Body of pancreas (tissue), 4 donors: Measurements from ENCODE around the gene SLC17A8. TPM values are rescaled to one million over a fixed set of nuclear protein-coding genes. Genes with fewer than 3 reads are reported as not detected.

Source experiments
- ATAC-seq: fragments of 150-250 bp; one replicate; pipeline ENCODE4 v1.9.1; 2016
- DNase-seq, 4 donors: peaks; one replicate each; pipeline ENCODE4 v3.0.0-alpha.2; 2019
- H3K27ac ChIP-seq, 4 donors: fragments of 200-600 bp; sonication (generic); 1 replicate in 3 of 4; 2 replicates in 1 of 4; pipeline versions ENCODE4 v1.5.1 to v1.6.1; 2016 to 2019; ENCODE audit warnings: mild to moderate bottlenecking in 1 of 4, mixed read lengths in 1 of 4, moderate library complexity in 1 of 4
- H3K27me3 ChIP-seq, 2 donors: fragments of 200-600 bp; sonication (generic); one replicate each; pipeline ENCODE4 v1.6.0; 2016; ENCODE audit warnings: mild to moderate bottlenecking in 1 of 2
- H3K36me3 ChIP-seq, 2 donors: fragments of 200-600 bp; sonication (generic); replicated peaks in 1 of 2; 2 replicates each; pipeline ENCODE4 v1.5.1; 2016; ENCODE audit warnings: low read depth in 2 of 2; ENCODE audit not compliant: insufficient read depth in 1 of 2
- H3K4me1 ChIP-seq: fragments of 200-600 bp; sonication (generic); one replicate; pipeline ENCODE4 v1.6.0; 2016
- H3K4me3 ChIP-seq, 2 donors: fragments of 200-600 bp; sonication (generic); 1 replicate in 1 of 2; 2 replicates in 1 of 2; pipeline ENCODE4 v1.5.1; 2016 to 2019
- H3K9me3 ChIP-seq, 3 donors: fragments of 200-600 bp; sonication (generic); 1 replicate in 2 of 3; 2 replicates in 1 of 3; pipeline ENCODE4 v1.5.1; 2016
- CTCF ChIP-seq, 7 experiments: fragments of 450-650 bp in 4 of 7; fragments of 200-600 bp in 3 of 7; sonication (generic) in 3 of 7; IDR thresholded peaks; one replicate each; pipeline ENCODE4 v1.5.1; 2016 to 2019; ENCODE audit warnings: antibody characterized with exemption in 7 of 7
- POLR2A ChIP-seq, 3 donors: fragments of 450-650 bp; IDR thresholded peaks; one replicate each; pipeline ENCODE4 v1.6.1; 2016; ENCODE audit warnings: antibody characterized with exemption in 3 of 3, mild to moderate bottlenecking in 2 of 3
- WGBS, 2 donors: methylation state at CpG; one replicate each; pipeline ENCODE4 v1.1.5; 2017; 5-methylcytosine and 5-hydroxymethylcytosine counted together
- intact Hi-C: fragments of 100-400 bp; cut with DNase I; formaldehyde crosslinking; loops from one replicate; pipeline ENCODE4 v1.15.1; 2023
- total RNA-seq, 2 donors: library from RNA; depleted of rRNA; stranded (reverse); fragments of >200 nt; gene quantifications; one replicate each; pipeline ENCODE4 v1.1.0, GENCODE V29; 2016

SLC17A8 gene
- total RNA-seq, 2 donors from 2014 or later: not detected

GRCh38 chr12:100453951-100454350 is 97.1 kb downstream of the SLC17A8 start:
- Histone ChIP-seq H3K4me1 (no peaks in the 10 kb centered on the region), H3K9me3 (no peaks in the 10 kb centered on the region), H3K36me3 (no peaks in the 10 kb centered on the region), H3K27me3 (no peaks in the 10 kb centered on the region), H3K4me3 (no peak overlapping the region), H3K27ac (no peak overlapping the region)
- 61 to 68% methylated on average over 3 of the region's 3 CpGs for WGBS, 2 donors
- ATAC-seq: no peak
- intact Hi-C loops: no loop called here
- no peak for TF ChIP-seq CTCF (IDR thresholded peaks at IDR 0.05)
- DNase-seq: no peak

- intact Hi-C loops: no loop called here
- ATAC-seq (no peak), DNase-seq (no peak)
- Histone ChIP-seq H3K36me3 (no peaks in the 10 kb centered on the region), H3K27me3 (no peaks in the 10 kb centered on the region), H3K27ac (no peak overlapping the region), H3K9me3 (no peaks in the 10 kb centered on the region), H3K4me3 (no peak overlapping the region), H3K4me1 (no peaks in the 10 kb centered on the region)
- TF ChIP-seq POLR2A (IDR thresholded peaks at IDR 0.05) (no peak), CTCF (IDR thresholded peaks at IDR 0.05) (no peak)
- 78 to 81% methylated on average over 3 of the region's 3 CpGs for WGBS, 2 donors
Measured at GRCh38 chr12:100455896-100456295, 99.0 kb downstream of the SLC17A8 start.

- Histone ChIP-seq H3K27ac (no peak overlapping the region), H3K27me3 (no peaks in the 10 kb centered on the region), H3K36me3 (no peaks in the 10 kb centered on the region), H3K4me1 (no peaks in the 10 kb centered on the region), H3K4me3 (no peak overlapping the region), H3K9me3 (no peaks in the 10 kb centered on the region)
- intact Hi-C loops: no loop called here
- WGBS, 2 donors: 53 to 65% methylated on average over 4 of the region's 4 CpGs
- no peak for DNase-seq
- ATAC-seq: no peak
- TF ChIP-seq POLR2A (IDR thresholded peaks at IDR 0.05) (no peak), CTCF (IDR thresholded peaks at IDR 0.05) (no peak)
Measured at GRCh38 chr12:100458191-100458590, 101.3 kb downstream of the SLC17A8 start.

- Histone ChIP-seq H3K4me3 (no peak overlapping the region), H3K27me3 (no peaks in the 10 kb centered on the region), H3K9me3 (no peaks in the 10 kb centered on the region), H3K36me3 (no peaks in the 10 kb centered on the region), H3K4me1 (no peaks in the 10 kb centered on the region), H3K27ac (no peak overlapping the region)
- WGBS, 2 donors: 75 to 88% methylated on average over 3 of the region's 3 CpGs
- ATAC-seq (no peak), DNase-seq (peak in 1 of 4 donors; percentile 13)
- no peak for TF ChIP-seq POLR2A (IDR thresholded peaks at IDR 0.05)
- no peak for TF ChIP-seq CTCF (IDR thresholded peaks at IDR 0.05)
- intact Hi-C loops: no loop called here
Measured at GRCh38 chr12:100460702-100461101, 103.8 kb downstream of the SLC17A8 start.

- no peaks in the 10 kb centered on the region for H3K9me3 ChIP-seq
- no peak for ATAC-seq
- no peak for TF ChIP-seq CTCF (IDR thresholded peaks at IDR 0.05)
- TF ChIP-seq POLR2A (IDR thresholded peaks at IDR 0.05): no peak
- no peak for DNase-seq
- 52 to 78% methylated on average over 1 of the region's 1 CpG for WGBS, 2 donors
- intact Hi-C loops: no loop called here
- no peaks in the 10 kb centered on the region for H3K4me1 ChIP-seq
- H3K27ac ChIP-seq: no peak overlapping the region
- no peak overlapping the region for H3K4me3 ChIP-seq
- no peaks in the 10 kb centered on the region for H3K36me3 ChIP-seq
- no peaks in the 10 kb centered on the region for H3K27me3 ChIP-seq
Measured at GRCh38 chr12:100461330-100461973, 104.6 kb downstream of the SLC17A8 start.
